ENCODE data around the gene BAIAP2.

BAIAP2 gene

GRCh38 chr17:81124377-81124776 lies 89.4 kb downstream of the BAIAP2 start:
- no peak for DNase-seq (ENCODE audit: low read depth, low spot score)

GRCh38 chr17:81125573-81126081 lies 90.7 kb downstream of the BAIAP2 start:
- DNase-seq (ENCODE audit: low read depth, low spot score) = no peak

- no peak for DNase-seq (ENCODE audit: low read depth, low spot score)
Observed at GRCh38 chr17:81126281-81127132, 91.6 kb downstream of the BAIAP2 start.

GRCh38 chr17:81127133-81127455 lies 92.1 kb downstream of the BAIAP2 start:
- DNase-seq (ENCODE audit: low read depth, low spot score) = no peak

- no peak for DNase-seq (ENCODE audit: low read depth, low spot score)
Observed at GRCh38 chr17:81127526-81128177, 92.7 kb downstream of the BAIAP2 start.

GRCh38 chr17:81128338-81128737 lies 93.4 kb downstream of the BAIAP2 start:
- no peak for DNase-seq (ENCODE audit: low read depth, low spot score)

GRCh38 chr17:81128774-81129173 lies 93.8 kb downstream of the BAIAP2 start:
- DNase-seq (ENCODE audit: low read depth, low spot score) = no peak

GRCh38 chr17:81129289-81129688 lies 94.3 kb downstream of the BAIAP2 start:
- DNase-seq (ENCODE audit: low read depth, low spot score) = no peak

GRCh38 chr17:81129711-81130367 lies 94.9 kb downstream of the BAIAP2 start:
- no peak for DNase-seq (ENCODE audit: low read depth, low spot score)

- DNase-seq (ENCODE audit: low read depth, low spot score) = no peak
Observed at GRCh38 chr17:81130385-81131361, 95.7 kb downstream of the BAIAP2 start.

- no peak for DNase-seq (ENCODE audit: low read depth, low spot score)
Observed at GRCh38 chr17:81131486-81132196, 96.7 kb downstream of the BAIAP2 start.

GRCh38 chr17:81132197-81132540 lies 97.2 kb downstream of the BAIAP2 start:
- no peak for DNase-seq (ENCODE audit: low read depth, low spot score)

GRCh38 chr17:81132770-81133723 lies 98.1 kb downstream of the BAIAP2 start:
- DNase-seq (ENCODE audit: low read depth, low spot score) = no peak

GRCh38 chr17:81134064-81134781 lies 99.3 kb downstream of the BAIAP2 start:
- DNase-seq (ENCODE audit: low read depth, low spot score) = no peak

- no peak for DNase-seq (ENCODE audit: low read depth, low spot score)
Observed at GRCh38 chr17:81135505-81136278, 100.7 kb downstream of the BAIAP2 start.

- no peak for DNase-seq (ENCODE audit: low read depth, low spot score)
Observed at GRCh38 chr17:81136366-81136765, 101.4 kb downstream of the BAIAP2 start.

- no peak for DNase-seq (ENCODE audit: low read depth, low spot score)
Observed at GRCh38 chr17:81137248-81137647, 102.3 kb downstream of the BAIAP2 start.

GRCh38 chr17:81138083-81138482 lies 103.1 kb downstream of the BAIAP2 start:
- no peak for DNase-seq (ENCODE audit: low read depth, low spot score)
